ENCODE results near the gene CCDC92.

GRCh38 chr12:123991372-123991951, 18.8 kb upstream of the CCDC92 start:
- no peak for TF ChIP-seq CTCF (IDR thresholded peaks at IDR 0.05; ENCODE audit: low read length)
- TF ChIP-seq EZH2 (optimal IDR thresholded peaks at IDR 0.05; ENCODE audit: low read depth, low read length), result no peak
- no peak for TF ChIP-seq EZH2phosphoT487 (IDR thresholded peaks at IDR 0.05; ENCODE audit: low read length)
